Lung microvascular endothelial cell (primary cell): ENCODE measurements around the gene RAB40C. TPM values are rescaled to one million over a fixed set of nuclear protein-coding genes. Genes with fewer than 3 reads are reported as not detected.

Experiments used
- DNase-seq, 2 donors: peaks; one replicate each; pipeline versions ENCODE4 v3.0.0 to v3.0.0-alpha.2; 2010; ENCODE audit warnings: low read depth in 2 of 2
- total RNA-seq: library from RNA; depleted of rRNA; stranded (reverse); fragments of >200 nt; gene quantifications from 2 replicates; pipeline ENCODE4 v1.2.1, GENCODE V29; 2014

The RAB40C gene
- total RNA-seq, 1 donor from 2014 or later = 10.9 TPM

DNA sequence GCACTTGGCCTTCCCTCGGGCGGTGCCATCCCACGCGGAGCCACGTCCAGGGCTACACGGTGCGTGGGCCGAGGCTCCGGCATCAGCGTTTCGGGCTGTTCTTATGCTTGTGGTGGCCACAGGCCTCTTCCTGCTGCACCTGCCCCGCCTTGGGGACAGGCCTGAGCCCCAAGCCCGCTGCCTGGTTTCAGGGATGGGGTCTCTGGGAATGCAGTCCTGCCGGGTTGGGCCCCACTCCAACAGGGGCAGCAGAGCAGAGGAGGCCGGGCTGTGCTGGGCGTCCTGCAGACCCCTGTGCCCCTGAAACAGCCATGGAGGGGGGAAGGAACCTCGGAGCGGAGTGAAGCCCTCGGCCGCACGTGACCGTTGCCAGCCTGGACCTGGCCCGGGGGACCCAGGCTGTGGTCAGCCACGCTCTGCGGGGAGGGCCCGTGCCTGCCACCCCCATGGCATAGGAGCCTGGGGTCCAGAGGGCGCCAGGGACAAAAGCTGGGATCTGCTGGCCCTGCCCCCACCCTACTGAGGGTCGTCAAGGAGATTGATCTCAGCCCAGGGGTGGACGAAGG, 40.5 kb downstream of the RAB40C start:
- no peak for DNase-seq

DNA sequence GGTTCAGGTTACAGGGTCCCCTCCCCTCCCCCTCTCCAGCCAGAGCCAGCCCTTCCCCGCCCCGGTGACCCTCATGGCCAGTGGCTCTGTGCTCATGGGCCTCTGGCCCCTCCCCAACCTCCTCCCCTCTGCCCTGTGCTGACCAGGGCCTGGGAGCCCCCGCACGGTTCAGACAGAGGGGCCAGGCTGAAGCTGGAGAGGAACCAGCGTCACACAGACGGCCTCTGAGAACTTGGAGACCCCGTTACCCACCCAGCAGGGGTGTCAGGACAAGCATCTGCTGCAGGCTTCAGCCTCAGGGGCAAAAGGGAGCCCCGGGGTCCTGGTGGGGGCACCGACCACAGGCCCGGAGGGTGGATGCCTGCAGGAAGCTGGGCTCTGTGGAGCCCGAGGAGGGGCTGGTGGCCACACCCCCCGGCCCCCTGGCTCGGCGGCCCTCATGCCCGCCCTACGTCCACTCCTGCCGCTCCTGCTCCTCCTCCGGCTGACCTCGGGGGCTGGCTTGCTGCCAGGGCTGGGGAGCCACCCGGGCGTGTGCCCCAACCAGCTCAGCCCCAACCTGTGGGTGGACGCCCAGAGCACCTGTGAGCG, 41.0 kb downstream of the RAB40C start, which contains the start of gene WFIKKN1:
TSS of gene WFIKKN1 (plus strand) at position 171 of the 591 bp plus-strand sequence. CDS start at position 440, 269 bp downstream.
- no peak for DNase-seq

DNA sequence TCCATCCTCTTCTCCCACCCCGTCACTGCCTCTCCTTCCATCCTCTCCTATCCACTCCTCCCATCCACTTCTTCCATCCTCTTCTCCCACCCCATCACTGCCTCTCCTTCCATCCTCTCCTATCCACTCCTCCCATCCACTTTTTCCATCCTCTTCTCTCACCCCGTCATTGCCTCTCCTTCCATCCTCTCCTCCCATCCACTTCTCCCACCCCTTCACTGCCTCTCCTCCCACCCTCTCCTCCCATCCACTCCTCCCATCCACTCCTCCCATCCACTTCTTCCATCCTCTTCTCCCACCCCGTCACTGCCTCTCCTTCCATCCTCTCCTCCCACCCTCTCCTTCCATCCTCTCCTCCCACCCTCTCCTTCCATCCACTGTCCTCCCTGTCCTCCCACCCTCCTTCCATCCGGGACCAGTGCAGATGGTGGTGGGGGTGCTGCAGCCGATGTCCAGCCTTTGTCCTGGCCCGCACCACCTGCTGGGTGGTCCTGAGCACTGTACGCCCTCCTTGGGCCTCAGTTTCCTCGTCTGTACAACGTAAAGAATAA, 42.0 kb downstream of the RAB40C start:
- DNase-seq = no peak

DNA sequence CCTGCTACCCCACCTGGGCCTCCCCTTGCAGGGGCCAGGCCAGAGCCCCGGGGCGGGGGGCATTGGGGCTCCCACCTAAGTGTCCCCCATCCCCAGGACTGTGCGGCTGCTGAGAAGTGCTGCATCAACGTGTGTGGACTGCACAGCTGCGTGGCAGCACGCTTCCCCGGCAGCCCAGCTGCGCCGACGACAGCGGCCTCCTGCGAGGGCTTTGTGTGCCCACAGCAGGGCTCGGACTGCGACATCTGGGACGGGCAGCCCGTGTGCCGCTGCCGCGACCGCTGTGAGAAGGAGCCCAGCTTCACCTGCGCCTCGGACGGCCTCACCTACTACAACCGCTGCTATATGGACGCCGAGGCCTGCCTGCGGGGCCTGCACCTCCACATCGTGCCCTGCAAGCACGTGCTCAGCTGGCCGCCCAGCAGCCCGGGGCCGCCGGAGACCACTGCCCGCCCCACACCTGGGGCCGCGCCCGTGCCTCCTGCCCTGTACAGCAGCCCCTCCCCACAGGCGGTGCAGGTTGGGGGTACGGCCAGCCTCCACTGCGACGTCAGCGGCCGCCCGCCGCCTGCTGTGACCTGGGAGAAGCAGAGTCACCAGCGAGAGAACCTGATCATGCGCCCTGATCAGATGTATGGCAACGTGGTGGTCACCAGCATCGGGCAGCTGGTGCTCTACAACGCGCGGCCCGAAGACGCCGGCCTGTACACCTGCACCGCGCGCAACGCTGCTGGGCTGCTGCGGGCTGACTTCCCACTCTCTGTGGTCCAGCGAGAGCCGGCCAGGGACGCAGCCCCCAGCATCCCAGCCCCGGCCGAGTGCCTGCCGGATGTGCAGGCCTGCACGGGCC, 42.8 kb downstream of the RAB40C start:
- no peak for DNase-seq

DNA sequence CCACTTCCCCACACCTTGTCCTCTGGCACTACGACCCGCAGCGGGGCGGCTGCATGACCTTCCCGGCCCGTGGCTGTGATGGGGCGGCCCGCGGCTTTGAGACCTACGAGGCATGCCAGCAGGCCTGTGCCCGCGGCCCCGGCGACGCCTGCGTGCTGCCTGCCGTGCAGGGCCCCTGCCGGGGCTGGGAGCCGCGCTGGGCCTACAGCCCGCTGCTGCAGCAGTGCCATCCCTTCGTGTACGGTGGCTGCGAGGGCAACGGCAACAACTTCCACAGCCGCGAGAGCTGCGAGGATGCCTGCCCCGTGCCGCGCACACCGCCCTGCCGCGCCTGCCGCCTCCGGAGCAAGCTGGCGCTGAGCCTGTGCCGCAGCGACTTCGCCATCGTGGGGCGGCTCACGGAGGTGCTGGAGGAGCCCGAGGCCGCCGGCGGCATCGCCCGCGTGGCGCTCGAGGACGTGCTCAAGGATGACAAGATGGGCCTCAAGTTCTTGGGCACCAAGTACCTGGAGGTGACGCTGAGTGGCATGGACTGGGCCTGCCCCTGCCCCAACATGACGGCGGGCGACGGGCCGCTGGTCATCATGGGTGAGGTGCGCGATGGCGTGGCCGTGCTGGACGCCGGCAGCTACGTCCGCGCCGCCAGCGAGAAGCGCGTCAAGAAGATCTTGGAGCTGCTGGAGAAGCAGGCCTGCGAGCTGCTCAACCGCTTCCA, 43.6 kb downstream of the RAB40C start:
- no peak for DNase-seq

DNA sequence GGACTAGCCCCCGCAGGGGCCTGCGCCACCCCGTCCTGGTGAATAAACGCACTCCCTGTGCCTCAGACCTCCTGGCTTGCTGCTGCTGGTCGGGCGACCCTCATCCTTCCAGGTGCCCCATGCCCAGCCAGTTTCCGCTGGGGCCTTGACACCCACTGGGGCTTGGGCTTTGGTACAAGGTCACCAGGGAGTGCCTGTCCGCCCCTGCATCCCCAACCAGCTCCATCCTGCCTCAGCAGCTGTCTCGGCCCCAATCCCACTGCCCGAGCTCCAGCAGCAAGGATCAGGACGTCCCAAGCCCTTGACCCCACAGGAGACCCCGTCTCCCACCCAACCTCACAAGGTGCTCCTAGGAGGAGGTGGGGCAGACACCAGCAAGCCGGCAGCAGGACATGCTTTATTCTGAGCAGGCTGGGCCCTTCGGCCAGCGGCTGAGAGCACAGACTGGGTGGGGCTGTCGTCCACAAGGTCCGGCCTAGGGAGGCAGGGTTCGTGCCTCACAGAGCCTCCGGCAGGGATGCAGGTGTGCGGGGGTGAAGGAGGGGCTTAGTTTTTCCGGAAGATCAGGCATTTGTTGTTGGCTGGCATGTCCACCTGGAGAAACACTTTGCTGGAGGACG, 44.3 kb downstream of the RAB40C start:
- DNase-seq = no peak

DNA sequence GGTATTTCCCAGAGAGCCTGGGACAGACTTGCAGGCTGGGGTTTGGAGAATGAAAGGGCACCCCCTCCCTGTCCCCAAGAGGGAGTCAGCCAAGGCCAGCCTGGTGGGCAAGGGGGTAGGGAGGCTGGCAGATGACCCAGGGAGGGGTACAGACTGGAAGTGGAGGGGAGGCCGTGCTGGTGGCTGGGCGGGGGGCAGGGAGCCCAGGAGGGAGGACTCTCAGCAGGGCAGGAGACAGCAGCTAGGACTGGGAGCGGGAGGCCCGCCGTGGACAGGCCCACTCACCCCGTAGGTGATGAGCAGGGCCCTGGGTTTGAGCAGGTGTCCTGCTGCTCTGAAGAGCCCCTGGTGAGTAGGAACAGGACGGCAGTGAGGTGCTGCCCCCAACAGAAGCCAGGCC, 45.1 kb downstream of the RAB40C start:
- no peak for DNase-seq

DNA sequence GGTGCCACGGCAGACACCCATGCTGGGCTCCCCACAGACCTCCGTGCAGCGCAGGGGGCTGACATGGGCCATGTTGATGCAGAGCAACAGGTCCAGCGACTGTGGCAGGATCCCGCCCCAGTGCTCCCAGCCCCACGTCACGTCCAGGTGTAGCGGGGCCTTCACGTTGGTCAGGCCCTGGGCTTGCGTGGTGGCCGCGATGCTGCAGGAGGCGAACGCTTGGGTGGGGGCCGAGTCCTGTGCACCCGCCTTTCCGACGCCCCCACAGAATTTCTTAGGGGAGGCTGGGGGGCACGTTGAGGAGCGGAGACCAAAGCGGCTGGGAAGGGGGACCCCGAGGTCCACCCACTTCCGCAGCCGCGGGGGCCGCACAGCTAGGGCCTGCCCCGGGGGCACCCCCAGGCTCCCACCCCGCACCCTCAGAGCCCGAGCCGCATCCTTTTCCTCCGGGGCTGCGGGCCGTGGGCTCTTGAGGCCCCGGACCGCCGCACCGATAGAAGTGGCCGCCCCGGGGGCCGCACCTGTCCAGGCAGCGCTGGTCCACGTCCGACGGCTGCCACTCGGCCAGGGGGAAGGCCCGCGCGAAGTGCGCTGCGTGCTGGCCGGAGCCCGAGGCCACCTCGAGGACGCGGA, 45.8 kb downstream of the RAB40C start:
- DNase-seq = no peak

DNA sequence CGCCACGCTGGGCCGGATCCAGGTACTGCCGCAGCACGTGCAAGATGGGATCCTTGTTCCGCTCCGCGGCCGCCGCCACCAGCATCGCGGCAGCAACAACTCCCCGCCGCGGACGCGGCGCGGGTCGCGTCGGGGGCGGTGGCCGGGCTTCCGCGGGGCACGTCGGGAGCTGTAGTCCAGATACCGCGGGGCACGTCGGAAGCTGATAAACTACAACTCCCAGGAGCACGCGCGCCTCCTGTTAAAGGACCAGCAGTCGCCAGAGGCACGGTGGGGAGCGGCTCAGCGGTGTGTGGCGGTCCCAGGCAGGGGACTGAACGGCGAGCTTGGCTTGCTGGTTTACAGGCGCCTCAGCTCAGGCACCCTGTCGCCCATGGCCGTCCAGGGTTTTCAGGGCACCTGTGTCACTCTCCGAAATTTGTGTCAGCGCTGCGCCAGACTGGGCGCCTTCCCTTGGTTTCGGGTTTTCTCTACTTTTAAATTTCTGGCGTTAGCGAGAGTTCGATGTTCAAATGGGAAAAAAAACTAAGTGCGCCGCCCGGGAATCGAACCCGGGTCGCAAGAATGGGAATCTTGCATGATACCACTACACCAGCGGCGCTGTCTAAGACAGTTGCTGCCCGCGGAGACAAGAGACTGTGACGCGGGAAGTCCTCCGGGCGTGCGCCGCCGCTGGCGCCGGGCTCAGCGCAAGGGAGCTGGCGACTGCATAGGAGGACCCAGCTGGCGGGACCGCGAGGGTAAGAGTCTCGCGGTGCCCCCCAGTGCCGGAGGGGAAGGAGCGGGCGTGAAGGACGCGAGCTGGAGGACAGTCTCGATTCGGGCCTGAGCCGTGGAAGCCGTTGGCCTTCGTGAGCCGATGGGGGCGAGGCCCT, 46.6 kb downstream of the RAB40C start, which contains the start of gene METTL26:
TSS of gene METTL26 (minus strand) at position 100 of the 875 bp plus-strand sequence. CDS start at position 85, 15 bp downstream.
- peak; percentile 96 to 97 for DNase-seq

DNA sequence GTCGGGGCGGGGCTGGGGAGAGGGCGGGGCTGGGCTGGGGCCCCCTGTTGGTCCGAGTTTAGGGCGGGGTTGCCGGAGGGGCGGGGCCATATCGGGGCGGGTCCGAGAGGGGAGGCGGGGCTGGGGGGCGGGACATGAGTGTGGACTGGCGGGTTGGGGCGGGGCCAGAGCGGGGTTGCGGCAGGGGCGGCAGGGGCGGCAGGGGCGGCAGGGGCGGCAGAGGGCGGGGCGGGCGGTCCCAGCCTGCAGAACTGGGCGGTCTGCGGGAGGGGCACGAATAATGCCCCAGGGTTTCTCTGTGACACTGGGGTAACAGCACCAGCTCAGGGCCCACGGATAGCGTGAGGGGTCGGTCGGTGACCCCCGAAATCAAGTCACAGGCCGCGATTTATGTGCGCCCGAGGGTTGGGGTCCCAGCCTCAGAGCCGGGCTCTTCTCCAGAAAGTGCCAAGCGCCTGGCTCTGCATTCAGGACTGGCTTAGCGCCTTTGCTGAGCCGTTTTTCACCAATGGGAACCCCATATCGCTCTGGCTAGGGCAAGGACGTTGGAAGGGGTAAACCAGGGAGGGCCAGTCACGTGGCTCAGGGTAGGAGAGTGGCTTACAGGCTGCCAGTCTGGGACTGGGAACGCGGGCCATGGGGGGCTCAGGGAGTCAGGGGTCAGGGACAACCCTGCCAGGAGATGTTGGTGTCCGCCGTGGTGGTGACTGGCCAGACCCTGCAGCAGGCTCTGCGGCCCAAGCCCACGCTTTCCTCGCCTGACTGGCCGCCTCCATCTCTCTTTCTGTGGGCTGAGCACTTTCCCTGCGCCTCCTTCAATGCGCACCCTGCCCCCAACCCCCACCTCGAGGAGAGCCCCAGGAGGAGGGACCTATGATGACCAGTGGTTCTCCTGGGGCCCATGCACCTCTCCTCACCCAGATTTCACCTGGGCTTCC, 47.5 kb downstream of the RAB40C start:
- DNase-seq = peak; percentile 89 to 94

DNA sequence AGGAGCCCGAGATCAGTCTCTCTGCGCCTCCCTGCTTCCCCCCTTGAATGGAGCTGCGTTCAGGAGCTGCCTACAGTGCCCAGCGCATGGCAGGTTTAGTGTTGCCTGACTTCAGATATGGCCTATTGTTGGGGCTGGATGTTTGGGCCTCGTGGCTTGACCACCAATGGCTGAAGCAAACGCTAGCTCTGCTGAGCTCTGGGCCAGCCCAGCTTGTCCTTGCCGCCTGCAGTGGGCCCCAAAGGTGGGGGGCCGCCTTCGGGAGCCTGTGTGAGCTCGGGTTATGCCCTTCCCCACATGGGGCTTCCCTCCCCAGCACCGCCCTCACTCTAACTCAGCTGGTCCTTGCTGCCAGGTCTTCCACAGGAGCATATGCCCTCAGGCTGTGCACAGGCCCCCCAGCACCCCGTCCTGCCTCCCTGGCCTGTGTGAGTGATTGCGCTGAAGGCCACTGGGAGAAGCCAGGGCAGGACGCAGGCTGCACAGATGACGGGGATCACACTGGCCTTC, 48.2 kb downstream of the RAB40C start:
- DNase-seq = no peak

DNA sequence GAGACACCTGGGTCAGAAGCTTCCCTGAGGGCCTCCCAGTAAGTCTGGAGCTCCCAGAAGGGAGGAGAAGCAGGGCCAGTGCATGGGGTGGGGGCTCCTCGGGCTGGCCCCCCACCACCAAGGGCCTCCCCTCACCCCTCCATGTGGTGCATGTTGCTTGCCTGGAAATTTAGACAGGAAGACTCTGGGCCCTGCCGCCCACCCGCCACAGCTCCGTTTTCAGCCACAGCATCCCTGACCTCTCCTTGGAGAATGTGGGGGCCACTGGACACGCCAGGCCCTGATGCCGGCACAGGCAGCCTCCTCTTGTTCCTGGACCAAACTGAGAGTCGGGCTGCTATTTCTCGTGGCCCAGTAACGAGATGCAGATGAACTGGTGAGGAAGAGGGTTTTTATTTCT, 49.0 kb downstream of the RAB40C start:
- no peak for DNase-seq

DNA sequence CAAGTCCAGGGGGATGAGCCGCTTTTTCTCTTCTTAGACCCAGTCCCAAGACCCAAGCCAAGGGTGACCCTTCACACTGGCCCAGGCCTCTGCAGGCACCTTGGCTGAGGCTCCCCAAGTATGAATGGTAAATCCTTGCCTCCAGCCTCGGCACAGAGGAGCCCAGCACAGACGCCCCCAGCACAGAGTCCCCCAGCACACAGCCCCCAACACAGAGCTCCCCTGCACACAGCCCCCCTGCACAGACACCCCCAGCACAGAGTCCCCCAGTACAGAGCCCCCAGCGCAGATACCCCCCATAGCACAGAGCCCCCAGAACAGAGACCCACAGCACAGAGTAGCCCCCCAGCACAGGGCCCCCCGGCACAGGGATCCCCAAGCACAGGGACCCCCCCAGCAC, 50.7 kb downstream of the RAB40C start:
- DNase-seq = no peak

DNA sequence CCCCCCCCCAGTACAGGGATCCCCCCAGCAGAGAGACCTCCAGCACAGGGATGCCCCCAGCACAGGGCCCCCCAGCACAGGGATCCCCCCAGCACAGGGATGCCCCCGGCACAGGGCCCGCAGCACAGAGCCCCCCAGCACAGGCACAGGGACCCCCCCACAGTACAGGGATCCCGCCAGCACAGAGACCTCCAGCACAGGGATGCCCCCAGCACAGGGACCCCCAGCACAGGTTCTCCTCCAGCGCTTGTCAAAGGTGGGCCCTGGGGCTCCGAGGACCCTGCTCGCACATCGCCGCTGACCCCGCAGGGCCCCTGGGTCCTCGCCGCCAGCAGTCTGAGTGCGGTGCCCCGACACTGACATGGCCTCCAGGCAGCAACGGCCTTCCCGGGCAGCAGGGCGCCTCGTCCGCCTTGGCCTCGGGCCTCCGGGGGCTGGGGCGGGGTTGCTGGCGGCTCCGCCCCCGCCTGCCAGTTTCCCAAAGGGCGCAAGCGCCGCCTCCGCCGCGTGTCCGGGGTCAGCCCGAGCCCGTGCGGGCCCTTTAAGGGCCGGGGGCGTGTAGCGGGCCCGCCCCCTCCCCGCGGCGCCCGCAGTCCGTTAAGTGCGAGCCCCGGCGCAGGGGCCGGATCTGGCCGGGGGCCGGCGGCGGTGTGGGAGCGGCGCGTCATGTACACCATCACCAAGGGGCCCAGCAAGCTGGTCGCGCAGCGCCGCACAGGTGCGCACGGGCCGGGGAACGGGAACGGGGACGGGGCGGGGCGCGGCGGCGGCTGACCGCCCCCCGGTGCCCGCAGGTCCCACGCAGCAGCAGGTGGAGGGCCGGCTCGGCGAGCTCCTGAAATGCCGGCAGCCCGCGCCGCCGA, 51.7 kb downstream of the RAB40C start, which contains the start of gene MCRIP2:
TSS of gene MCRIP2 (plus strand) at position 503 of the 863 bp plus-strand sequence. CDS start at position 667, 164 bp downstream.
- peak; percentile 42 to 60 for DNase-seq

DNA sequence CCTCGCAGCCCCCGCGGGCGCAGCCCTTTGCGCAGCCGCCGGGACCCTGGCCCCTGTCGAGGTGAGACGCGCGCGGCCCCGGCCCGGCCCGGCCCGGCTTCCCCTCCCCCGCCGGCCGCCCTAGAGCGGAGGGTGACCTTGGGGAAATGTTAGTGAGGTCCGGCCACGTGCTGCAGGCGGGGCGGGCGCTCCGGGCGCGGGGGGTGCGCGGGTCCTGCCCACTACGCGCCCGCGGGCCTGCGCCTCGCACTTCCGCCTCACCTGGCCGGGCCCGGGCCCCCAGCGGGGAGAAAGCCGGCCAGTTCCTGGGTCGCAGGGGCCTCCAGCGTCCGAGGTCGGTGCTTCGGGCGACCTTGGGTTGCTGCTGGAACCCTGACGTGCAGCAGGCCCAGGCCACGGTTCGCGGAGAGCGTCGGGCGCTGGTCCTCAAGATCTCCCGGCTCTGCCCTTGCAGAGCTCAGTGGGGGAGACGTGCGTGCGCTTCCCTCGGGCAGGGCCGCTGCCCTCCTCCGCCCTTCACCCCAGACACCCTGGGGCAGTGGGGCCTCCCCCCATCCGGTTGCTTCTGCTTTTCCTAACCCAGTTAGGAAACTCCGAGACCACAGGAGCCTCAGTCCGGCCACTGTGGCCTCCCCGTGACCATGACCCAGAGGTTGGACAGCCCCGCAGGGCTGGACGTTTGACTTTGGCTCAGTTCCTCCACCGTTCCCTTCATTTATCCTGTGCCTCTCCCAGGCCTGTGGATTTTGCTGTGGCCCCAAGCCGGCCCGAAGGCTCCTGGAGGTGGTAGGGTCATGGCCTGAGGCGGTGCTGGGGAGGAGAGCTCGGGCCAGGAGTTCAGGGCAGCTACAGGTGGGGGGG, 52.6 kb downstream of the RAB40C start:
- peak in 1 of 2 donors; percentile 22 for DNase-seq

DNA sequence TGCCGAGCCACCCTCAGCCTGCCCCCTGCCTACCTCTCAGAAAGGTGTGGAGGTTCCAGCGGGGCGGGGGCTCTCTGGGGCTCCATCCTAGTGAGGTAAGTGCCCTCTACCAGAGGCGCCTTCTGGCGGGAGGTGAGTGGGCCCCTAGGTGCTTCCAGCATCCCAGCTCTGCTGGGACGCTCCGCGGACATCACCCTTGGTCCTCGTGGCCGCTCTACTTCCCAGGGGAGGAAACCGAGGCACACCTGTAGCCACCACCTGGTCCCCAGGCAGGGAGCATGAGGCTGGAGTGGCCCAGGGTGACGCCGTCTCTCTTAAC, 53.1 kb downstream of the RAB40C start:
- DNase-seq = no peak
